SK-N-SH treated with all-trans-retinoic acid at 6 μM for 48 hours (cell line): ENCODE data around the gene BST1.

Source experiments
- ATAC-seq: fragments of 200-7000 bp; cut with Tn5 transposase; 3 replicates; pipeline ENCODE4 v1.9.1; 2020; ENCODE audit warnings: mild to moderate bottlenecking, moderate library complexity
- ARNTL ChIP-seq: fragments of 450-650 bp; formaldehyde crosslinking; IDR thresholded peaks from 2 replicates; pipeline ENCODE4 v1.5.0; 2020; ENCODE audit warnings: low read depth, mild to moderate bottlenecking, moderate library complexity, borderline replicate concordance
- BACH2 ChIP-seq: fragments of 250-450 bp; sonication (Bioruptor Pico); IDR thresholded peaks from 2 replicates; pipeline ENCODE4 v1.9.0; 2021; ENCODE audit warnings: mild to moderate bottlenecking, borderline replicate concordance
- CSDC2 ChIP-seq: fragments of 250-450 bp; sonication (Bioruptor Pico); IDR thresholded peaks from 2 replicates; pipeline ENCODE4 v1.5.0; 2020; ENCODE audit warnings: mild to moderate bottlenecking, moderate library complexity
- ESRRG ChIP-seq: fragments of 250-450 bp; sonication (Bioruptor Pico); IDR thresholded peaks from 2 replicates; pipeline ENCODE4 v1.6.1; 2021; ENCODE audit warnings: mild to moderate bottlenecking
- GLIS3 ChIP-seq: fragments of 250-450 bp; sonication (Bioruptor Pico); IDR thresholded peaks from 2 replicates; pipeline ENCODE4 v1.5.0; 2020; ENCODE audit warnings: mild to moderate bottlenecking, moderate library complexity
- OSR1 ChIP-seq: fragments of 250-450 bp; sonication (Bioruptor Pico); IDR thresholded peaks from 2 replicates; pipeline ENCODE4 v1.8.0; 2022; ENCODE audit warnings: moderate library complexity, mild to moderate bottlenecking, inconsistent platforms
- PPARA ChIP-seq: fragments of 250-450 bp; sonication (Bioruptor Pico); IDR thresholded peaks from 2 replicates; pipeline ENCODE4 v1.5.0; 2020; ENCODE audit warnings: mild to moderate bottlenecking, borderline replicate concordance
- RARB ChIP-seq: fragments of 250-450 bp; sonication (Bioruptor Pico); IDR thresholded peaks from 2 replicates; pipeline ENCODE4 v1.8.0; 2021; ENCODE audit warnings: mild to moderate bottlenecking, moderate library complexity
- SNAI2 ChIP-seq: fragments of 250-450 bp; sonication (Bioruptor Pico); IDR thresholded peaks from 2 replicates; pipeline ENCODE4 v1.5.0; 2020; ENCODE audit warnings: mild to moderate bottlenecking, moderate library complexity
- TCF4 ChIP-seq: fragments of 250-450 bp; sonication (Bioruptor Pico); IDR thresholded peaks from 2 replicates; pipeline ENCODE4 v1.8.0; 2021; ENCODE audit warnings: mild to moderate bottlenecking, moderate library complexity, borderline replicate concordance
- TOX ChIP-seq: fragments of 250-450 bp; sonication (Bioruptor Pico); IDR thresholded peaks from 2 replicates; pipeline ENCODE4 v1.8.0; 2021; ENCODE audit warnings: mild to moderate bottlenecking, moderate library complexity, borderline replicate concordance
- ZC3H10 ChIP-seq: fragments of 250-450 bp; sonication (Bioruptor Pico); IDR thresholded peaks from 2 replicates; pipeline ENCODE4 v1.5.1; 2021; ENCODE audit warnings: mild to moderate bottlenecking, moderate library complexity
- ZFP3 ChIP-seq: fragments of 250-450 bp; sonication (Bioruptor Pico); IDR thresholded peaks from 2 replicates; pipeline ENCODE4 v1.5.0; 2020; ENCODE audit warnings: mild to moderate bottlenecking, moderate library complexity
- ZFP30 ChIP-seq: fragments of 450-650 bp; formaldehyde crosslinking; IDR thresholded peaks from 2 replicates; pipeline ENCODE4 v1.5.0; 2022; ENCODE audit warnings: mild to moderate bottlenecking, moderate library complexity
- ZNF565 ChIP-seq: fragments of 450-650 bp; formaldehyde crosslinking; conservative IDR thresholded peaks from 2 replicates; pipeline ENCODE4 v1.5.0; 2020; ENCODE audit warnings: low read depth, mild to moderate bottlenecking, moderate library complexity
- TF ChIP-seq, protein P1 (sequence below): fragments of 250-450 bp; sonication (Bioruptor Pico); IDR thresholded peaks from 2 replicates; pipeline ENCODE4 v1.5.0; 2020; ENCODE audit warnings: mild to moderate bottlenecking, moderate library complexity
- TF ChIP-seq, protein P2 (sequence below): fragments of 250-450 bp; sonication (Bioruptor Pico); IDR thresholded peaks from 2 replicates; pipeline ENCODE4 v1.8.0; 2021; ENCODE audit warnings: low read depth, mild to moderate bottlenecking, moderate library complexity, borderline replicate concordance
- TF ChIP-seq, protein P3 (sequence below): fragments of 250-450 bp; sonication (Bioruptor Pico); IDR thresholded peaks from 2 replicates; pipeline ENCODE4 v1.5.1; 2020; ENCODE audit warnings: low read depth, mild to moderate bottlenecking, moderate library complexity
- TF ChIP-seq, protein P4 (sequence below): fragments of 250-450 bp; sonication (Bioruptor Pico); IDR thresholded peaks from 2 replicates; pipeline ENCODE4 v1.8.0; 2020; ENCODE audit warnings: mild to moderate bottlenecking, moderate library complexity, borderline replicate concordance
- TF ChIP-seq, protein P5 (sequence below): fragments of 250-450 bp; sonication (Bioruptor Pico); IDR thresholded peaks from 2 replicates; pipeline ENCODE4 v1.5.1; 2021; ENCODE audit warnings: mild to moderate bottlenecking, moderate library complexity

BST1 gene

DNA sequence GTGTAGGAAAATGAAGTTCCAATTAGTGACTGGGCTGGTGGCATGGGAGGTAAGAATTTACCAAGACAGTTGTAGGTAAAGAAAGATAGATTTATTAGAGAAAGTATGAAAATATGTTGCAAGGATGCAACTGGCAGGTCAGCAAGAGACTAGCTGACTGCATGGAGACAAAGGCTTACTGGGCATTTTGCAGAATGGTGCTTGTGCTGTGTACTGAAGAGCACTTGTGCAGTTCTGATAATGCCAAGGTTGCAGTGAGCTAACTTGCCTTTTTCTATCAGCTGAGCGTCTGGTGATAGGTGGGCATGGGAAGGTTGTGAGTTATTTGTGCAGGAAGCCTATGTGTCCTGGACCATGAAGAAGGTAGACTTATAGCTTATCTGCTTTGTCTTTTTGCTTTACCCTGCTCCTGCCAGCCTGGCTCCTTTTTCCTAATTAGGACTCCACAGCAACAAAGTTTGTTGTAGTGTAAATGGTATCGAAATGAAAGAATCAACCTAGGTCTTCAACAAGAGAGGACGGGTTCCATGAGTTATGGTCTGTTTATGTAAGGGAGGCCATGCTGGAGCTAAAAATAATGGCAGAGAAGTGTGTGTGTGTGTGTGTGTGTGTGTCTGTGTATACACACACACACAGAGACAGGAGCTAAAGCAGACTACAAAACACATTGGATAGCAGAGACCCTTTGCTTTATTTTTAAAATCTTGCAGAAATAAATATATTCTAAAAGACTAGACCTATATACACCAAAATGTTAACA lies 15.0 kb downstream of the BST1 start (continued):
- TF ChIP-seq ESRRG (CRISPR knock-in tag), result no peak
- TF ChIP-seq RARB (CRISPR knock-in tag), result no peak
- no peak for TF ChIP-seq TCF4

DNA sequence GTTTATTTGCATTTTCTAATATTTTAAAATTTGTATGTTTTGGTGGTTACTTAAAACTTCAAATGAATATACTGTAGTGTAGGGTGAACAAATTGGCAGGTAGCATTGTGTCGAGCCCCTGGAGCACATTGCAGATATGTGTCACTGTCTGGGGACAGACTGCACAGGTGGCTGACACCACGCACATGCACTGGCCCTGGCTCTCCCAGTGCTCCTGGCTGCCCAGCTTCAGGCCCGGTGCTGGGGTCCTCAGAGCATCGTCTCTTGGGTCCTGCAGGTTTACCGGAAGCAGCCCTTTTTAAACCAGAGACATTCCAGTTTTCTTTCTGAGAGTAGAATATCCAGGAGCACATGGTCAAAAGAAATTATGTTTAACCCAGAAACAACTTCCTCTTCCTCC lies 15.6 kb downstream of the BST1 start:
- TF ChIP-seq ESRRG (CRISPR knock-in tag), result no peak
- TF ChIP-seq, protein P1, sequence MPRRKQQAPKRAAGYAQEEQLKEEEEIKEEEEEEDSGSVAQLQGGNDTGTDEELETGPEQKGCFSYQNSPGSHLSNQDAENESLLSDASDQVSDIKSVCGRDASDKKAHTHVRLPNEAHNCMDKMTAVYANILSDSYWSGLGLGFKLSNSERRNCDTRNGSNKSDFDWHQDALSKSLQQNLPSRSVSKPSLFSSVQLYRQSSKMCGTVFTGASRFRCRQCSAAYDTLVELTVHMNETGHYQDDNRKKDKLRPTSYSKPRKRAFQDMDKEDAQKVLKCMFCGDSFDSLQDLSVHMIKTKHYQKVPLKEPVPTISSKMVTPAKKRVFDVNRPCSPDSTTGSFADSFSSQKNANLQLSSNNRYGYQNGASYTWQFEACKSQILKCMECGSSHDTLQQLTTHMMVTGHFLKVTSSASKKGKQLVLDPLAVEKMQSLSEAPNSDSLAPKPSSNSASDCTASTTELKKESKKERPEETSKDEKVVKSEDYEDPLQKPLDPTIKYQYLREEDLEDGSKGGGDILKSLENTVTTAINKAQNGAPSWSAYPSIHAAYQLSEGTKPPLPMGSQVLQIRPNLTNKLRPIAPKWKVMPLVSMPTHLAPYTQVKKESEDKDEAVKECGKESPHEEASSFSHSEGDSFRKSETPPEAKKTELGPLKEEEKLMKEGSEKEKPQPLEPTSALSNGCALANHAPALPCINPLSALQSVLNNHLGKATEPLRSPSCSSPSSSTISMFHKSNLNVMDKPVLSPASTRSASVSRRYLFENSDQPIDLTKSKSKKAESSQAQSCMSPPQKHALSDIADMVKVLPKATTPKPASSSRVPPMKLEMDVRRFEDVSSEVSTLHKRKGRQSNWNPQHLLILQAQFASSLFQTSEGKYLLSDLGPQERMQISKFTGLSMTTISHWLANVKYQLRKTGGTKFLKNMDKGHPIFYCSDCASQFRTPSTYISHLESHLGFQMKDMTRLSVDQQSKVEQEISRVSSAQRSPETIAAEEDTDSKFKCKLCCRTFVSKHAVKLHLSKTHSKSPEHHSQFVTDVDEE, result no peak
- TF ChIP-seq, protein P2, sequence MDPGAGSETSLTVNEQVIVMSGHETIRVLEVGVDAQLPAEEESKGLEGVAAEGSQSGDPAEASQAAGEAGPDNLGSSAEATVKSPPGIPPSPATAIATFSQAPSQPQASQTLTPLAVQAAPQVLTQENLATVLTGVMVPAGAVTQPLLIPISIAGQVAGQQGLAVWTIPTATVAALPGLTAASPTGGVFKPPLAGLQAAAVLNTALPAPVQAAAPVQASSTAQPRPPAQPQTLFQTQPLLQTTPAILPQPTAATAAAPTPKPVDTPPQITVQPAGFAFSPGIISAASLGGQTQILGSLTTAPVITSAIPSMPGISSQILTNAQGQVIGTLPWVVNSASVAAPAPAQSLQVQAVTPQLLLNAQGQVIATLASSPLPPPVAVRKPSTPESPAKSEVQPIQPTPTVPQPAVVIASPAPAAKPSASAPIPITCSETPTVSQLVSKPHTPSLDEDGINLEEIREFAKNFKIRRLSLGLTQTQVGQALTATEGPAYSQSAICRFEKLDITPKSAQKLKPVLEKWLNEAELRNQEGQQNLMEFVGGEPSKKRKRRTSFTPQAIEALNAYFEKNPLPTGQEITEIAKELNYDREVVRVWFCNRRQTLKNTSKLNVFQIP (CRISPR knock-in tag), result no peak
- no peak for TF ChIP-seq TCF4
- TF ChIP-seq ZFP30, result no peak
- no peak for TF ChIP-seq ZNF565 (CRISPR knock-in tag)
- TF ChIP-seq RARB (CRISPR knock-in tag), result no peak
- no peak for TF ChIP-seq ZFP3 (CRISPR knock-in tag)
- no peak for TF ChIP-seq OSR1 (CRISPR knock-in tag)
- no peak for TF ChIP-seq BACH2 (CRISPR knock-in tag)
- no peak for TF ChIP-seq PPARA (CRISPR knock-in tag)
- TF ChIP-seq SNAI2 (CRISPR knock-in tag), result no peak
- TF ChIP-seq, protein P3, sequence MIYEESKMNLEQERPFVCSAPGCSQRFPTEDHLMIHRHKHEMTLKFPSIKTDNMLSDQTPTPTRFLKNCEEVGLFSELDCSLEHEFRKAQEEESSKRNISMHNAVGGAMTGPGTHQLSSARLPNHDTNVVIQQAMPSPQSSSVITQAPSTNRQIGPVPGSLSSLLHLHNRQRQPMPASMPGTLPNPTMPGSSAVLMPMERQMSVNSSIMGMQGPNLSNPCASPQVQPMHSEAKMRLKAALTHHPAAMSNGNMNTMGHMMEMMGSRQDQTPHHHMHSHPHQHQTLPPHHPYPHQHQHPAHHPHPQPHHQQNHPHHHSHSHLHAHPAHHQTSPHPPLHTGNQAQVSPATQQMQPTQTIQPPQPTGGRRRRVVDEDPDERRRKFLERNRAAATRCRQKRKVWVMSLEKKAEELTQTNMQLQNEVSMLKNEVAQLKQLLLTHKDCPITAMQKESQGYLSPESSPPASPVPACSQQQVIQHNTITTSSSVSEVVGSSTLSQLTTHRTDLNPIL (CRISPR knock-in tag), result no peak
- TF ChIP-seq CSDC2, result no peak
- TF ChIP-seq GLIS3 (CRISPR knock-in tag), result no peak
- no peak for TF ChIP-seq ZC3H10 (CRISPR knock-in tag)
- TF ChIP-seq ARNTL, result no peak
- TF ChIP-seq TOX (CRISPR knock-in tag), result no peak
- ATAC-seq, result no peak

DNA sequence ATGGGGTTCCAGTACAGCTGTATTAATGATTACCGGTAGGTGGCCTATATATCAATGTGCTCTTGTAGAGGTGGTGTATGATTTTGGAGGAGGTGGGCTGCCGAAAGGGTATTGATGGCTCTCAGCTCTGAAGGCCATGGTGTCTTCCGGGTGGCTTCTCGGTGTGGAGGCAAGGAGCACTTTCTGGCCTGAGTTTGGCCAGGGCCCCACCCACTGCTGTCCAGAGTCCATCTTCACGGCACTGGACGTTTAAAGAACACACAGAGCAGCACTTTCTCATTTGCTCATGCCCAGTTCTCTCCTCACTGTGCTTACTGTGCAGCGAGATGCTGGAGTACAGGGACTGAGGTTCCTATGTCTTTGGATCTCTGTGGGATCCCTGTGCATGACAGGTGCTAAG lies 16.1 kb downstream of the BST1 start:
- no peak for ATAC-seq
- no peak for TF ChIP-seq OSR1 (CRISPR knock-in tag)
- TF ChIP-seq PPARA (CRISPR knock-in tag), result no peak
- TF ChIP-seq, protein P1, result no peak
- TF ChIP-seq, protein P2 (CRISPR knock-in tag), result no peak
- TF ChIP-seq, protein P4, sequence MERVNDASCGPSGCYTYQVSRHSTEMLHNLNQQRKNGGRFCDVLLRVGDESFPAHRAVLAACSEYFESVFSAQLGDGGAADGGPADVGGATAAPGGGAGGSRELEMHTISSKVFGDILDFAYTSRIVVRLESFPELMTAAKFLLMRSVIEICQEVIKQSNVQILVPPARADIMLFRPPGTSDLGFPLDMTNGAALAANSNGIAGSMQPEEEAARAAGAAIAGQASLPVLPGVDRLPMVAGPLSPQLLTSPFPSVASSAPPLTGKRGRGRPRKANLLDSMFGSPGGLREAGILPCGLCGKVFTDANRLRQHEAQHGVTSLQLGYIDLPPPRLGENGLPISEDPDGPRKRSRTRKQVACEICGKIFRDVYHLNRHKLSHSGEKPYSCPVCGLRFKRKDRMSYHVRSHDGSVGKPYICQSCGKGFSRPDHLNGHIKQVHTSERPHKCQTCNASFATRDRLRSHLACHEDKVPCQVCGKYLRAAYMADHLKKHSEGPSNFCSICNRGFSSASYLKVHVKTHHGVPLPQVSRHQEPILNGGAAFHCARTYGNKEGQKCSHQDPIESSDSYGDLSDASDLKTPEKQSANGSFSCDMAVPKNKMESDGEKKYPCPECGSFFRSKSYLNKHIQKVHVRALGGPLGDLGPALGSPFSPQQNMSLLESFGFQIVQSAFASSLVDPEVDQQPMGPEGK (CRISPR knock-in tag), result no peak
- TF ChIP-seq, protein P5, sequence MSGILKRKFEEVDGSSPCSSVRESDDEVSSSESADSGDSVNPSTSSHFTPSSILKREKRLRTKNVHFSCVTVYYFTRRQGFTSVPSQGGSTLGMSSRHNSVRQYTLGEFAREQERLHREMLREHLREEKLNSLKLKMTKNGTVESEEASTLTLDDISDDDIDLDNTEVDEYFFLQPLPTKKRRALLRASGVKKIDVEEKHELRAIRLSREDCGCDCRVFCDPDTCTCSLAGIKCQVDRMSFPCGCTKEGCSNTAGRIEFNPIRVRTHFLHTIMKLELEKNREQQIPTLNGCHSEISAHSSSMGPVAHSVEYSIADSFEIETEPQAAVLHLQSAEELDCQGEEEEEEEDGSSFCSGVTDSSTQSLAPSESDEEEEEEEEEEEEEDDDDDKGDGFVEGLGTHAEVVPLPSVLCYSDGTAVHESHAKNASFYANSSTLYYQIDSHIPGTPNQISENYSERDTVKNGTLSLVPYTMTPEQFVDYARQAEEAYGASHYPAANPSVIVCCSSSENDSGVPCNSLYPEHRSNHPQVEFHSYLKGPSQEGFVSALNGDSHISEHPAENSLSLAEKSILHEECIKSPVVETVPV, result no peak
- TF ChIP-seq CSDC2, result no peak
- TF ChIP-seq, all 23 proteins: peak for 0
